NB4 (cell line): Measurements from ENCODE around the gene ANKIB1.
"Not testable (repeated sequence)": the region's sequence is repeated elsewhere in the genome, so short reads cannot be mapped to it uniquely, and the experiment has no call there.

ENCODE experiments used
- DNase-seq: peaks from one replicate; pipeline ENCODE4 v3.0.0; 2010; ENCODE audit warnings: low read depth
- H3K4me3 ChIP-seq: one replicate; pipeline ENCODE4 v1.5.1; 2011; ENCODE audit warnings: mild to moderate bottlenecking, low read depth, low read length, moderate library complexity
- MYC ChIP-seq: IDR thresholded peaks from 2 replicates; pipeline ENCODE4 v1.6.1; 2011; ENCODE audit warnings: low read depth, low read length
- POLR2A ChIP-seq: IDR thresholded peaks from 2 replicates; pipeline ENCODE4 v1.6.1; 2011; ENCODE audit warnings: mild to moderate bottlenecking; ENCODE audit not compliant: insufficient read length; ENCODE audit errors: extremely low read depth
- TF ChIP-seq, protein P1 (sequence below): IDR thresholded peaks from 2 replicates; pipeline ENCODE4 v1.6.1; 2011; ENCODE audit warnings: low read depth, low read length
- TF ChIP-seq, protein P2 (sequence below): IDR thresholded peaks from one replicate; pipeline ENCODE4 v1.5.1; 2012; ENCODE audit warnings: low read depth, low read length

ANKIB1 gene

DNA sequence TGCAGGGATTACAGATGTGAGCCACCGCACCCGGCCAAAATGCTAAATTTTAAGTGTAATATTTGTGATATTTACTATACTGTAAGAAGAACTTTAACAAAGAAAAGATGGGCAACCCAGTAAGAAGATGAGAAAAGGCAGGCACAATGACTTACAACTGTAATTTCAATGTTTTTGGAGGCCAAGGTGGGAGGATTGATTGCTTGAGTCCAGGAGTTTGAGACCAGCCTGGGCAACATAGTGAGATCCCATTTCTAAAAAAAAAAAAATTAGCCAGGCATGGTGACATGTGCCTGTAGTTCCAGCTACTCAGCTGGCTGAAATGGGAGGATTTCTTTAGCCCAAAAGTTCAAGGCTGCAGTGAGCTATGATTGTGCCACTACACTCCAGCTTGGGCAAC is 189.8 kb downstream of the ANKIB1 start:
- no peak for DNase-seq
- TF ChIP-seq, protein P1, sequence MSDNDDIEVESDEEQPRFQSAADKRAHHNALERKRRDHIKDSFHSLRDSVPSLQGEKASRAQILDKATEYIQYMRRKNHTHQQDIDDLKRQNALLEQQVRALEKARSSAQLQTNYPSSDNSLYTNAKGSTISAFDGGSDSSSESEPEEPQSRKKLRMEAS, result no peak
- TF ChIP-seq MYC (no peak), POLR2A (no peak)
- TF ChIP-seq, protein P2, sequence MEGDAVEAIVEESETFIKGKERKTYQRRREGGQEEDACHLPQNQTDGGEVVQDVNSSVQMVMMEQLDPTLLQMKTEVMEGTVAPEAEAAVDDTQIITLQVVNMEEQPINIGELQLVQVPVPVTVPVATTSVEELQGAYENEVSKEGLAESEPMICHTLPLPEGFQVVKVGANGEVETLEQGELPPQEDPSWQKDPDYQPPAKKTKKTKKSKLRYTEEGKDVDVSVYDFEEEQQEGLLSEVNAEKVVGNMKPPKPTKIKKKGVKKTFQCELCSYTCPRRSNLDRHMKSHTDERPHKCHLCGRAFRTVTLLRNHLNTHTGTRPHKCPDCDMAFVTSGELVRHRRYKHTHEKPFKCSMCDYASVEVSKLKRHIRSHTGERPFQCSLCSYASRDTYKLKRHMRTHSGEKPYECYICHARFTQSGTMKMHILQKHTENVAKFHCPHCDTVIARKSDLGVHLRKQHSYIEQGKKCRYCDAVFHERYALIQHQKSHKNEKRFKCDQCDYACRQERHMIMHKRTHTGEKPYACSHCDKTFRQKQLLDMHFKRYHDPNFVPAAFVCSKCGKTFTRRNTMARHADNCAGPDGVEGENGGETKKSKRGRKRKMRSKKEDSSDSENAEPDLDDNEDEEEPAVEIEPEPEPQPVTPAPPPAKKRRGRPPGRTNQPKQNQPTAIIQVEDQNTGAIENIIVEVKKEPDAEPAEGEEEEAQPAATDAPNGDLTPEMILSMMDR, result no peak
- H3K4me3 ChIP-seq, result no peak overlapping the region

DNA sequence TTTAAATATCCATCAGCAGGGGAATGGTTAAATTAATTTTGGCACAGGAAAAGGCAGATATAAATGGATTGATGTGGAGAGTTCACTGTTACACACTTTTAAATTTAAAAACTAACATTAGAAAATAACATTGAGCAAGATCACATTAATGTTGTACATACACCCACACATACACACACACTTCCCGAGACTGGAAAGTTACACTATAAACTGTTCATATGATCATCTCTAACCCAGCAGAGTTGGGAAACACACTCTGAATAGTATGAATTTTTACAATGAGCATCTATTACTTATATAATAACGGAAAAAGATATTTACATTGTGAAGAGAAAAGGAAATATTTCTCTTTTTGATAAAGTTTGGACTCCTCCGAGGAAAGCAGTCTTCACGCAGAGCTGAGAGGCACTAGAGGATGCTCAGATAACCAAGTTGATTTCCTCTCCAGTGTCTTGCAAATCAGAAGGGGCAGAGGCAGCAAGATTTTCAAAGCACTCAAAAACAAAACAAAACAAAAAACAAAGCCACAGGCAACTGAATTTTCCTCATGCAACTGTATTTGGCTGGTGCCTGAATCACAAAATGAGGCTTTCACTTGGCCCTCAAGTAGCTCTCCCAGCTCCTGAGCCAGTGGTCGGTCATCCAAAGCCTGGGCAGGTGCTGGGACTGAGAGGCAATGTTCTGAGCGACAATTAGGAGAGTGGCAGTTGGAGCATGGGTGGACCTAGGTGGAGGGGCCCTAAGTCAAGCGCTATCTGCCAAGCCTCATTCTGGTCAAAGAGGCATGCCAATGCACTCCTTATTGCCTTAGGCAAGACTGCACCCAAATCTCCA is 191.1 kb downstream of the ANKIB1 start:
- no peak for DNase-seq
- TF ChIP-seq, protein P1, result no peak
- TF ChIP-seq, protein P2, result no peak
- TF ChIP-seq MYC, result no peak
- TF ChIP-seq POLR2A, result no peak
- H3K4me3 ChIP-seq, result no peak overlapping the region

DNA sequence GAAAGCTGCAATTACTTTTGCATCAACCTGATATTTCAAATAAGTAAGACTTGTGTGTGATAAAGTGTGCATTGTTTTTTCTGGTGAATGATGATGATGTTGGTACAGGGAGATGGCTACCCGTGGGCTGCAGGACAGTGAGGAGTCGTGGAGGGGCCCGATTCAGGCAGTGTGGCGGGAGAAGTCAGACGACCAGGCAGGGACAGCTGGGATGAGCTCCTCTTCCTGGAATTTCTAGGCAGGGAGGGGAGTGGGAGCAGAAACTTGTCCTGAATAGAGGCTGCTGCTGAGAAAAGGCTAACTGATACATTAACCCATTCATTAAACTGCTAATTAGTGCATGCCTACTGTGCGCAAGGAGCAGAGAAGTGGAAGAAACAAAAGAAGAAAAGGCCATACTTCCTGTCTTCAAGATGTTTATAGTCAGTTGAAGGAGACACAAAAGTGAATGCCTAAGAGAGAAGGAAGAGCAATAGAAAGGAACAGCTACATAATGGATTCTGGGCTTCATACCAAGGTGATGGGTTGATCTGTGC is 192.2 kb downstream of the ANKIB1 start:
- no peak for TF ChIP-seq POLR2A
- TF ChIP-seq, protein P2, result no peak
- TF ChIP-seq, protein P1, result no peak
- TF ChIP-seq MYC, result no peak
- DNase-seq, result no peak
- H3K4me3 ChIP-seq, result no peak overlapping the region

DNA sequence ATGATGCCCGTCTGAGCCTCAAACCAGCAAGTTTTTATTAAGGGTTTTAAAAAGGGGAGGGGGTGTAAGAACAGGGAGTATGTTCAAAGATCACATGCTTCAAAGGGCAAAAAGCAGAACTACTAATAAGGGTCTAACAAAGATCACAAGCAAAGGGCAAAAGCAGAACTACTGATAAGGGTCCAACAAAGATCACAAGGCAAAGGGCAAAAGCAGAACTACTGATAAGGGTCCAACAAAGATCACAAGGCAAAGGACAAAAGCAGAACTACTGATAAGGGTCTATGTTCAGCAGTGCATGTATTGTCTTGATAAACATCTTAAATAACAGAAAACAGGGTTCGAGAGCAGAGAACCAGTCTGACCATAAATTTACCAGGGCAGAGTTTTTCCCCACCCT is 196.9 kb downstream of the ANKIB1 start:
- DNase-seq, result peak; percentile 53
- not testable (repeated sequence) for H3K4me3 ChIP-seq

DNA sequence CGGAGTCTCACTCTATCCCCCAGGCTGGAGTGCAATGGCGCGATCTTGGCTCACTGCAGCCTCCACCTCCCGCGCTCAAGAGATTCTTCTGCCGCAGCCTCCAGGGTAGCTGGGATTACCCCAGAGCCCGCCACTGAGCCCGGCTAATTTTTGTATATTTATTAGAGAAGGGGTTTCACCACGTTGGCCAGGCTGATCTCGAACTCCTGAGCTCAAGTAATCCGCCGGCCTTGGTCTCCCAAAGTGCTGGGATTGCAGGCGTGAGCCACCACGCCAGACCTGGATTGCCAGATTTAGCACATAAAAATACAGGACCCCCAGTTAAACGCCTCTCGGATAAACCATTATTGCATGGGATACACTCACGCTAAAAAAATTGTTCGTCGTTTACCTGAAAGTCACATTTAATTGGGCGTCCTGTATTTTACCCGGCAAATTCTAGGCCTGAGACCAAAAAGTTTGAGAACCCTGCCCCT is 201.1 kb downstream of the ANKIB1 start:
- no peak for TF ChIP-seq POLR2A
- TF ChIP-seq, protein P2, result peak; percentile 96
- TF ChIP-seq, protein P1, result peak; percentile 85; the same call in 1 of the 2 replicates
- no peak for TF ChIP-seq MYC
- H3K4me3 ChIP-seq, result peak overlapping the region; percentile 82
- DNase-seq, result no peak

DNA sequence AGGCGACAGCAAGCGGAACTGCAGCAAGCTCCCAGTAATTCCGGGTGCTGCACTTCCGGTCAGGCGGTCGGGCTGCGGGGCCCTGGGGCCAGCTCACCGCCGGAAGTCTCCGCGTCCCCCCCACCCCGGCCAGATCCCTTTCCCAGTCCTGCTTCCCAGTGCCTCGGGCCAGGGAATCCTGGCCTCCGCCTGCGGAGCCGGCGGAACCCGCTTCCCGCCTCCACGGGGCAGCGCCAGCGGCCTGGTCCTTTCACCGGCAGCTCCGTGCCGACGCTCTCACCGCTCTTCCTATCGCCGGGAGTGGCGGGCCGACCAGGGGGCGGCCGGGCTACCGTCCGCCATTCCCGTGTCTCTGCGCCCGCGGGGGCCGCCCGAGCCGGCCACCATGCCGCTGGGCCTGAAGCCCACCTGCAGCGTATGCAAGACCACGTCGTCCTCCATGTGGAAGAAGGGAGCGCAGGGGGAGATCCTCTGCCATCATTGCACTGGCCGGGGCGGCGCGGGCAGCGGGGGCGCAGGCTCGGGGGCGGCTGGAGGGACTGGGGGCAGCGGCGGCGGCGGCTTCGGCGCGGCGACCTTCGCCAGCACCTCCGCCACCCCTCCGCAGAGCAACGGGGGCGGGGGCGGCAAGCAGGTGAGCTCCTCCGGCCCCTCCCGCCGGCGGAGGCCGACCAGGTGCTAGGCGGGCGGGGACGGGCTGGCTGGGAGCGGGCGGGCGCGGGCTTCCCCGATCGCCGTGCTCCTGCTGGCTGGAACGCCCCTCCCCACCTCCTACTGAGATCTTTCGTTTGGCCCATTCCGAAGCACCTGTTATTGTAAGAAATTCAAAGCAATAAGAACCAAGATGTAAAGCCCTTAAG is 201.8 kb downstream of the ANKIB1 start, which contains the start of gene GATAD1:
Gene GATAD1 (plus strand): TSS at position 138 of the 860 bp plus-strand sequence. CDS start 248 bp downstream, at position 386.
- H3K4me3 ChIP-seq, result peak within 1 kb of the TSS; percentile 82
- TF ChIP-seq, protein P2, result no peak
- TF ChIP-seq, protein P1, result no peak; the same call in 1 of the 2 replicates
- TF ChIP-seq POLR2A, result peak; percentile 79
- TF ChIP-seq MYC, result peak; percentile 59
- peak; percentile 96 for DNase-seq
